ENCODE results near the gene PCNX4.

DNA sequence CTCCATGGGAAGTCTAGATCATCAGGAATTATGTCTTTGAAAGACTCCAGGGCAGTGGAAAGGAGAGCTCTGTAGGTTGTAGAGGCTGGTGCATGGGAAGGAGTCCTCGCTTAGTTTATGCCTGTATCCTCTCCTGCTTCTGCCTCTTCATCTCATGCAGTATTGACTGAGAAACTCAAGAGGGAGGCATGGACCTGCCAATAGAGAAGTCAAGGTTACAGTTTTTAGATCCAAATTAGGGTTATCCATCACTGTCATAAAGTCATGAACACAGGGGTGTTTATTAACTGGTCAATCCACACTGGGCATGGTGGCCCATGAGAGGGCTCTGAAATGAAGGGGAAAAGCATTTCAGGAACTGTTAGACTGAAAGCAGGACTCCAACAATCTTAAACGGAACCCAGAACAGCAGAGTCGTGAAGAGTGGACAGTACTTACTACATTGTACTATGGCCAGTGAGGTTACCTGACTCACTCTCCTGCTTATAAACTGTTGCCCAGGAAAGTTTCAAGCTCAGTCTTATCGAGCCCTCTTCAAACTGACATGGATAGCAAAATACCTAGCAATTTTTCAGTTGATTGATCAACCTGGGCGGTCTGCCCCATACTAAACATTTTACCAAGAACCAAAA lies 103.6 kb downstream of the PCNX4 start:
- TF ChIP-seq, protein P1, sequence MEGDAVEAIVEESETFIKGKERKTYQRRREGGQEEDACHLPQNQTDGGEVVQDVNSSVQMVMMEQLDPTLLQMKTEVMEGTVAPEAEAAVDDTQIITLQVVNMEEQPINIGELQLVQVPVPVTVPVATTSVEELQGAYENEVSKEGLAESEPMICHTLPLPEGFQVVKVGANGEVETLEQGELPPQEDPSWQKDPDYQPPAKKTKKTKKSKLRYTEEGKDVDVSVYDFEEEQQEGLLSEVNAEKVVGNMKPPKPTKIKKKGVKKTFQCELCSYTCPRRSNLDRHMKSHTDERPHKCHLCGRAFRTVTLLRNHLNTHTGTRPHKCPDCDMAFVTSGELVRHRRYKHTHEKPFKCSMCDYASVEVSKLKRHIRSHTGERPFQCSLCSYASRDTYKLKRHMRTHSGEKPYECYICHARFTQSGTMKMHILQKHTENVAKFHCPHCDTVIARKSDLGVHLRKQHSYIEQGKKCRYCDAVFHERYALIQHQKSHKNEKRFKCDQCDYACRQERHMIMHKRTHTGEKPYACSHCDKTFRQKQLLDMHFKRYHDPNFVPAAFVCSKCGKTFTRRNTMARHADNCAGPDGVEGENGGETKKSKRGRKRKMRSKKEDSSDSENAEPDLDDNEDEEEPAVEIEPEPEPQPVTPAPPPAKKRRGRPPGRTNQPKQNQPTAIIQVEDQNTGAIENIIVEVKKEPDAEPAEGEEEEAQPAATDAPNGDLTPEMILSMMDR (IDR thresholded peaks at IDR 0.05; ENCODE audit: low read depth, low read length) = peak; percentile 76
- no peak for TF ChIP-seq EZH2phosphoT487 (IDR thresholded peaks at IDR 0.05; ENCODE audit: low read depth)
